T-helper 1 cell treated with Interleukin-12 subunit alpha and Interleukin-12 subunit beta and Interleukin-4 antibody, amounts not matched to agents 30 μg/mL and 1 μg/mL, for 36 hours (primary cell): ENCODE results near the gene NPTXR.
A peak's percentile ranks its signal among the peaks of the same experiment; 100 is the strongest.

ENCODE experiments used
- H3K27ac Mint-ChIP-seq: one replicate; pipeline ENCODE4 v1.8.0; 2021; ENCODE audit warnings: mild to moderate bottlenecking, mixed read lengths
- H3K27me3 Mint-ChIP-seq: one replicate; pipeline ENCODE4 v1.8.0; 2021; ENCODE audit warnings: low read depth, mixed read lengths
- H3K36me3 Mint-ChIP-seq: one replicate; pipeline ENCODE4 v1.8.0; 2021; ENCODE audit warnings: low read depth, mixed read lengths
- H3K4me1 Mint-ChIP-seq: one replicate; pipeline ENCODE4 v1.8.0; 2021; ENCODE audit warnings: low read depth, mixed read lengths
- H3K4me3 Mint-ChIP-seq: one replicate; pipeline ENCODE4 v1.8.0; 2021; ENCODE audit warnings: mild to moderate bottlenecking, moderate library complexity, mixed read lengths
- H3K9me3 Mint-ChIP-seq: one replicate; pipeline ENCODE4 v1.8.0; 2021; ENCODE audit warnings: mixed read lengths

Gene NPTXR

DNA sequence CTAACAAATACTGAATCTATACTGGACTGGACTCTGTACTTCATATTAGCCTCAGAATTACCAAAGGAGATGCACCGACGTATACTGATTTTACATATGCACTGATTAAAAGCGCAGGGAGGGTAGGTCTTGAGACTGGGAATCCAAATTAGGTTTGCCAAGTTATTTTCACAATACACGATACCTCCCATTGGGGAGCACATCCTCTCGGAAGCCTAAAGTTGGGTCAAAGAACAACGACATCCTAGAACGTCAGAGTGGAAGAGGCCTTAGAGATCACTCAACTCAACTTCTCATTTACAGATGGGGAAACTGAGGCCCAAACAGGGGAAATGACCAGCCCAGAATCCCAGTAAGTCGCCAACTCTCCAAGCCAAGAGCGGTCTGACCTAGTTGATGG is 50.5 kb downstream of the NPTXR start:
- Mint-ChIP-seq H3K9me3 (no peaks in the 10 kb centered on the region), H3K27ac (peak overlapping the region; percentile 68), H3K36me3 (no peaks in the 10 kb centered on the region)

DNA sequence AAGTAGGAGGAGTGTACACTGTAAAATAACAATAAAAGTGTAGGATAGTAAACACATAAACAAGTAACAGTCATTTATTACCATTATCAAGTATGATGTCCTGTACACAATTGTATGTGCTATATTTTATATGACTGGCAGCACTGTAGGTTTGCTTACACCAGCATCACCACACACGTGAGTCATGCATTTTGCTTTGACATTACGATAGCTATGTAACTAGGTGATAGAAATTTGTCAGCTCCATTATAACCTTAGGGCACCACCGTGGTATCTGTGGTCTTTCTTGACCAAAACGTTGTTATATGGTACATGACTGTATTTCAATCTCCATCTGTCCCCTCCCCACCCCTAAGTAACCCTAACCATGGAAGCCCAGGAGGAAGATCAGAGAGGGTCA is 51.0 kb downstream of the NPTXR start:
- H3K27ac Mint-ChIP-seq: peak overlapping the region; percentile 68
- no peaks in the 10 kb centered on the region for H3K36me3 Mint-ChIP-seq
- peak overlapping the region; percentile 88 for H3K4me3 Mint-ChIP-seq
- no peaks in the 10 kb centered on the region for H3K9me3 Mint-ChIP-seq
- H3K27me3 Mint-ChIP-seq: peaks cover 8% of the 10 kb centered on the region
- H3K4me1 Mint-ChIP-seq: peaks cover 17% of the 10 kb centered on the region

More for the DNA sequence above, 50.5 kb downstream of the NPTXR start:
- Mint-ChIP-seq H3K4me1 (peaks cover 19% of the 10 kb centered on the region), H3K4me3 (peak overlapping the region; percentile 88), H3K27me3 (peaks cover 9% of the 10 kb centered on the region)

DNA sequence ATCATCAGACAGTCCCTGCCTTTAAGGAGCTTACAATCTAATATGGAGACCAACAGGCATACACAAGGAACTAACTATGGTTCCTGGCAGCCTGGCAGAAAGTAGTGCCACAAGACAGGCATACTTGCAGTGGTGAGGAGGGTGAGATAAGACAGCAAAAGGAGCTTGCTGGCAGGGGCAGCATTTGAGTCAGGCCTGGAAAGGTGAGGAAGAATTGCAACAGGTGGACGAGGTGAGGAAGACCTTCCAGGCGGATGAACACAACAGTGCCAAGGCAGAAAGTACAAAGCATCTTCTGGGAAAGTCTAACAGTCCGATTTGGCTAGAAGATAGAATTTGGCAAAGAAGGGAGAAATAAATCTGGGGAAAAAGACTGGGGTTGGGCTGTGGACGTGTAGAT is 54.2 kb downstream of the NPTXR start:
- Mint-ChIP-seq H3K27ac (no peak overlapping the region), H3K4me1 (peaks cover 13% of the 10 kb centered on the region), H3K36me3 (no peaks in the 10 kb centered on the region), H3K4me3 (no peak overlapping the region), H3K27me3 (no peaks in the 10 kb centered on the region), H3K9me3 (no peaks in the 10 kb centered on the region)

DNA sequence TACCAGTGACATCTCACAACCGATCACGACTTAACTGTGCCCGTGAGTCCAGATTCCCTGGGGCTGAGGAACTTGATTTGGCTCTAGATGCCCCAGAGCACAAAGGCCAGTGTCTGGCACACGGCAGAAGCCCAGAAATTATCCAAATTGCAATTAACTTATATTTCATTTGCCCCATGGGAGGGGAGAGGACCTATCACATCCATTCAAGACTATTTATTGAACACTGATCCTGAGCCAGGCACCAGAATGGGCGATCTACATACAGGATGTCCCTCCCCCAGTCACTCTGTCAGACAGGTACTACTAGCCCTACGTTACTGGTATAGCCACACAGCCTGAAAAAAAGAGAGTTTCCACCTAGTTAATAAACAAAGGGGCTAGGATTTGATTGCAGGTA is 55.0 kb downstream of the NPTXR start:
- H3K27ac Mint-ChIP-seq: no peak overlapping the region
- H3K4me1 Mint-ChIP-seq: peaks cover 8% of the 10 kb centered on the region
- H3K36me3 Mint-ChIP-seq: no peaks in the 10 kb centered on the region
- no peak overlapping the region for H3K4me3 Mint-ChIP-seq
- no peaks in the 10 kb centered on the region for H3K27me3 Mint-ChIP-seq
- no peaks in the 10 kb centered on the region for H3K9me3 Mint-ChIP-seq

DNA sequence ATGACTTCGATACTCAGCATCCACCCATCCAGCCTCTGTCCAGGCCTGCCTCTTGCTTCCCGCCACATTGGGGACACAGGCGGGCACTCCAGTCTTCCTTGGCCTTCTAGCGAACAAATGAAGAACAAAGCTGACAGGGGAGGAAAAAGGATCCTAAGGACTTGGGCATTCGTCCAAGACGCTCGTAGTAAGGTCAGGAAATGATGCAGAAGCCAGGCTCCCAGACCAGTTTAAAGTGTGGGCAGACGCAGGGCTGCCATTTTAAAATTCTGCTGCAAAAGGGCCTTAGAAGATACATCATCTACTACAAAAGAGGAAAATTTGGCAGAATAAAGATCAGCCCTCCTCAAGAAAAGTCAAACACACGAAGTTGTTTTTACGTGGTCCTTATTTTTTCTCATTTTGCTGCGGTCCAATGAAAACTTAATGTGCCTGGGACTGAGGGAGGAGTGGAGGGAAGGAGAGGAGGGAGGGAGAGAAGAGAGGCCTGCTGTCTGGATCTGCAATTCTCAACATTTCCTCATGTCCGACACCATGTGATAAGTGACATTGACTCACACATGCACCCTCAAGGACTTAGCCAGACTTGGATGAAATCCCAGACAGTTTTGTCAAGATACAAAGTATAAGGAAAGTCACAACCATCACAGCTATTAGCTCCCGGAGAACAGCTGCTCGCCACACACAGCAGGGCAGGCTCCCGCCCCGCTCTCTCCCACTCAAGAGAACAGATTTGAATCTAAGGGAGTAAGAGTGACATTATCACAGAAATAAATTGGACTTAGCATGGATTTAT is 55.6 kb downstream of the NPTXR start:
- Mint-ChIP-seq H3K4me1 (peaks cover 5% of the 10 kb centered on the region), H3K27me3 (no peaks in the 10 kb centered on the region), H3K27ac (no peak overlapping the region), H3K36me3 (no peaks in the 10 kb centered on the region), H3K9me3 (no peaks in the 10 kb centered on the region), H3K4me3 (no peak overlapping the region)

DNA sequence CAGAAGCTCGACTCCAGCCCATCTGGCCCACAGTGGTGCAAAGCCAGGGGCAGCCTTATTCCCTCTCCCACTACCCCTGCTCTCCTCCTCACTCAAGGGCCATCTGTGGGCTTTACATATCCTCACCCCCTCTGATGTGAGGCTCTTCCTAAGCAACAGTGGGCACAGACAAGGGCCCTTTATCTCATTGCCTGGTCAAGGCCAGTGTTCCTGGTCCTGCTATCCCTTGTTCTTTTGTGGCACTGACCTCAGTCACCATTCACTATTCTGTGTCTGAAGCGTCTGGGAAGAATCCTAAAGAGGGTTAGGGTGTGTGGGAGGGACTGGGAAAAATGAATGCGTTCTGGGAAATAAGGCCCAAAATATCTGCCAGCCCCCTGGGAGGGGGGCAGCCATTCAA is 57.2 kb downstream of the NPTXR start:
- H3K27me3 Mint-ChIP-seq: no peaks in the 10 kb centered on the region
- no peak overlapping the region for H3K27ac Mint-ChIP-seq
- H3K4me3 Mint-ChIP-seq: no peak overlapping the region
- no peaks in the 10 kb centered on the region for H3K9me3 Mint-ChIP-seq
- H3K4me1 Mint-ChIP-seq: peaks cover 3% of the 10 kb centered on the region
- no peaks in the 10 kb centered on the region for H3K36me3 Mint-ChIP-seq

DNA sequence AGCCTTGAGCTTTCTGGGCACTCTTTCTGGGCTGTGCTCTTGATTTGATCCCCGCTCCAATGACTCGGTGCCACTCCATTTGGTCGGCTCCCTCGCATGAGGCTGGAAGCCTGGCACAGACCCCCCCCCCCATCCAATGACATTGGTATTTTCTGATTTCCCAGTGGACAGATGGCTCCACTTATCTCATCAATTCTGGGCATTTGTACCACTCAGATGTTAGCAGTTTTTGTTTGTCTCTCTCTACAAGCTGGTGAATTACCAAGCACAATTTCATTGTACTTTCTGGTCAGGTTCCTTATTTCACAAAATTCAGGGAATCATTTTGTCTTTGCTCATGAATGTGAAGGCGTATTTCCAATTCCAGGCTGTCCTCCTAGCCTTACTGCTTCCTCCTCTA is 59.0 kb downstream of the NPTXR start:
- Mint-ChIP-seq H3K36me3 (no peaks in the 10 kb centered on the region), H3K9me3 (no peaks in the 10 kb centered on the region), H3K4me1 (peaks cover 3% of the 10 kb centered on the region), H3K27ac (no peak overlapping the region), H3K4me3 (no peak overlapping the region), H3K27me3 (no peaks in the 10 kb centered on the region)

DNA sequence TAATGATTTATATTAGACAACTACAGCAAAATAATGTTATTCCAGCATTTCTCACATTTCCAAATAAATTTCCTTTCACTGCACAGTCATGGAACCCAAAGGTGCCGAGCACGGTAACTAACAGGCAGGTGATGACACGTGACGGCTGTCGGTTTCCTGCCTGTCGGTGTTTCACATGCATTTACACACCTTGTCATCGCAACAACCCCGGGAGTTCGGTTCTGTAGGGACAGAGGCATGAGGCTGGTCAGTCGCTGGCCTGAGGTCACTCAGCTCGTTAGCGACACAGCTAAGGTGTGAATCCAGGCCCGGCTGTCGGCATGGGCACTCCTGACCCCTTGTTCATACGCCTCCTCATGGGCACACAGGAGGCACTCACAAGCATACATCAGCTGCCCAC is 59.8 kb downstream of the NPTXR start:
- H3K4me3 Mint-ChIP-seq: no peak overlapping the region
- no peaks in the 10 kb centered on the region for H3K36me3 Mint-ChIP-seq
- no peaks in the 10 kb centered on the region for H3K9me3 Mint-ChIP-seq
- no peak overlapping the region for H3K27ac Mint-ChIP-seq
- peaks cover 3% of the 10 kb centered on the region for H3K4me1 Mint-ChIP-seq
- no peaks in the 10 kb centered on the region for H3K27me3 Mint-ChIP-seq

DNA sequence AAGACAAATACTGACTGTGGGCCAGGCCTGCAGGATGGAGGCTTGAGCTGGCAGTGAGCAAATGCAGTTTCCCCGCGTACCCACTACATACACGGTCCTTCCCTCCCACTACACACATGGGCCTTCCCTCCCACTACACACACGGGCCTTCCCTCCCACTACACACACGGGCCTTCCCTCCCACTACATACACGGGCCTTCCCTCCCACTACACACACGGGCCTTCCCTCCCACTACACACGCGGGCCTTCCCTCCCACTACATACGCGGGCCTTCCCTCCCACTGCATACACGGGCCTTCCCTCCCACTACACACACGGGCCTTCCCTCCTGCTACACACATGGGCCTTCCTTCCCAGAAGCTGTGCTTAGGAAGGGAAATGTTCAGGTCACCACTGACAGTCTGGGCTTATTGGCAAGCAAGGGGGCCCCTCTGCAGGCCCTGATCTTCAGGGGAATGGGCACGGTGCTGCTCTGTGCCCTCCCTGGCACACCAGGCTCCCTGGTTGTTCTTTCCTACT is 60.7 kb downstream of the NPTXR start:
- Mint-ChIP-seq H3K27ac (no peak overlapping the region), H3K4me1 (peaks cover 3% of the 10 kb centered on the region), H3K4me3 (no peak overlapping the region)

DNA sequence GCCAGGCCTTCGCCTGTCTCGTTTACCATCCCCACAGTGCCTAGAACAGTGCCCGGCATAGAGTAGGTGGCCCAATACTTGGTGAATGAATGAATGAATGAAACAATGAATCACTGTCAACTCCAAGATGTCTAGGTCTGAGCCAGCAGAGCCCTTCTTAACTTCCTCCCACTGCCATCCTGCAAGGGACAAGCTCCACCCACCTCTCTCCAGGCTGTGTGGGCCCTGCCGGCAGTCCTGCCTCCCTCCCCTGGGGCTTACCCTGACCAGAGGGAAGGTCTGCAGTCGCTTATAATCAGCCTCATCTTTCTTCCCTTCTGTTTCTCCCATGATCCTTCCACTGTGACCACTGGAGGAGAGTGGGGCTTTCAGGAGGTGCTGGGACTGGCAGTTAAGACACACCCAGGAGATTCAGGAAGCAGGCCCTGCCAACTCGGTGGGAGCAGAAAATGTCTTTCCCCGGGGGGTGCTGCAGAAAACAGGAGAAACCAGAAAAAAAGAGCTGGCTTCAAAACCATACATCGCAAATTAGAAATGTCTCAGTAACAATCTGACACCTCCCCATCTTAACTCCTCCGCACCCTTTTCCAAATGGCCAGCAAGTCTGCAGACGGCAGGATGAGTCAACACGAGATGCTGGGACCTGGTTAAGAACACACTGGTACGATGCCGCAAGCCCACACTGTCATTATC is 61.3 kb downstream of the NPTXR start:
- Mint-ChIP-seq H3K9me3 (no peaks in the 10 kb centered on the region), H3K27me3 (no peaks in the 10 kb centered on the region), H3K4me3 (no peak overlapping the region), H3K4me1 (peaks cover 3% of the 10 kb centered on the region), H3K27ac (no peak overlapping the region), H3K36me3 (no peaks in the 10 kb centered on the region)

More for the DNA sequence above, 60.7 kb downstream of the NPTXR start:
- no peaks in the 10 kb centered on the region for H3K9me3 Mint-ChIP-seq
- H3K36me3 Mint-ChIP-seq: no peaks in the 10 kb centered on the region
- no peaks in the 10 kb centered on the region for H3K27me3 Mint-ChIP-seq

DNA sequence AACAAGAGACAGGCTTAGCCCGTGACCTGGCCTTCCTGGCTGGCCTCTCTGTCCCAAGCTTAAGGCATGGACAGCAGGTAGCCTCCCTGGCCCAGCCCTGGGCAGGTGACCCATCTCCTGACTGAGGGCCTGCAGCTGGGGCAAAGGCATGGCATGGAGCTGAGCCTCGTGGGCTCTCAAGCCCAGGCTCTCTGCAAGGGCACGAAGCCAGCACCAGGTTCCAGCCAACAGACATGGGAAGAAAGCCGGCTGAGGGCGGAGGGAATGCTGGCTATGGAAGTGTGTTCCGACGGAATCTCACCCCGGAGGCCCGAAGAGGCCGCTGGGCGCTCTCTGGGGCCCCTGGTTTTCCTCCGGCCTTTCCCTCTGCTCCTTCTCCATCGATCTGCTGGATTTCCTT is 62.8 kb downstream of the NPTXR start:
- Mint-ChIP-seq H3K36me3 (no peaks in the 10 kb centered on the region), H3K27ac (no peak overlapping the region), H3K4me1 (peaks cover 3% of the 10 kb centered on the region), H3K27me3 (no peaks in the 10 kb centered on the region), H3K4me3 (no peak overlapping the region), H3K9me3 (no peaks in the 10 kb centered on the region)

DNA sequence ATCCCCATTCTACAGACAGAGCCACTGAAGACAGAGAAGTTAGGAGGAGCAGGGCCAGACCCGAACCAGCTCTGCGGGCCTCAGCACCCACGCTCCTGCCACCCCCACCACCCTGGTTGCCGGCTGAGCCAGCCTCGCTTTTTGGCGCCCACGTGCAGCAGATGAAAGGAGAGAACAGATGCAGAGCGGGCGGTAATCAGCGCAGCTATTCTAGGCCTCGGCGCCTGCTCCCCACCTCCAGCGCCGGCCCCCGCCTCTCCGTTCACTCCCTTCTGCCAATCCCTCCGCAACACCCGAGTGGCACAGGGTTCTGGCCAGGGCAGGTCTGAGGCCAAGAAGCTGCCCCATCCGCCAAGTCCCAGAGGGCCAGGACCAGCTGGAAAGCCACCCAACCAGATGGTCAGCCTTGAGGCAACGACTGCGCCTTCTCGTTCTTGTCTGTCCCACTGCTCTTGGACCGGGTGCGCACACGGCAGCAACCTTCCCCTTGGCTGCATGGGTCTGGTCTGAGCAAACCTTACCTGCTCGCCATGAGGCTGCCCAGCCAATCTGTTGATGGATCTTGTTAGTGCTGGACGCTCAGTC is 66.6 kb downstream of the NPTXR start:
- H3K4me3 Mint-ChIP-seq: no peak overlapping the region
- H3K36me3 Mint-ChIP-seq: no peaks in the 10 kb centered on the region
- H3K27me3 Mint-ChIP-seq: no peaks in the 10 kb centered on the region
- peaks cover 3% of the 10 kb centered on the region for H3K4me1 Mint-ChIP-seq
- H3K9me3 Mint-ChIP-seq: no peaks in the 10 kb centered on the region
- no peak overlapping the region for H3K27ac Mint-ChIP-seq

DNA sequence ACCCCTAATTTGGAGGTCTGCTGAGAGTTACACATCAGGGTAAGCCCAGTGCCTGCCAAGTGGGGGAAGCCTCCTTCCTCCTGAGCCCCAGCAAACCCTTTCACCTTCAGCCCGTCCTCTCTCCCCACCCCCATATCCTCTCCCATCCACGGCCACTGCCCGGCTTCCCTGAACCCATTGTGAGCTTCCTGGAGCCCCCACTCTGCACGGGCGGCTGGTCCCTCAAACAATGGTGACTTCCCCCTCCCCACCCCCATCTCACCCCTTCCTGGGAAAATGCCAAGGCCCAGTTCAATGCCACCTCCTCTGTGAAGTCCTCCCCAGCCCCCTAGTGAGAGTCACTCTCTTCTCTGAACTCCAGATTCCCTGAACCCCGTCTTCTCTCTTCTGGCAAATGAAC is 67.7 kb downstream of the NPTXR start:
- Mint-ChIP-seq H3K4me3 (no peak overlapping the region), H3K4me1 (peaks cover 3% of the 10 kb centered on the region), H3K9me3 (no peaks in the 10 kb centered on the region), H3K27ac (no peak overlapping the region), H3K27me3 (no peaks in the 10 kb centered on the region), H3K36me3 (no peaks in the 10 kb centered on the region)

DNA sequence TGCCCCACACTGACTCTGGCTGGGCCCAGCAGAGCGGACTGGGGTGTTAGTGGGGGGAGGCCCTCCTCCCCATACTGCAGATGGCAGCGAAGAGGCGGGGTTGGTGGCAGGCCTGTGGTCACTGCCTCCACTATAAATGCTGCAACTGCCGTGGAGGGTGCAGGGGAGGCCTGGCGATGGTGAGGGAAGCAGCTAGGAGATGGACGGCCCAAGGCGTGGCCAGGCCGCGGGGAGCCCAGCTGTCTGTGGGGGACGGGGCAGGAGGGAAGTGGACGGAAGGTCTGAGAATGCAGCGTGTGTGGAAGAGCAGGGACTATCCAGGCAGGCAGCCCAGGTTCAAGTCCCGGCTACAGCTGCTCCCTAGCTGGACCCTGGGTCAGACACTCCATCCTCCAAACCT is 68.2 kb downstream of the NPTXR start:
- Mint-ChIP-seq H3K4me3 (no peak overlapping the region), H3K9me3 (no peaks in the 10 kb centered on the region), H3K4me1 (peaks cover 3% of the 10 kb centered on the region), H3K27ac (no peak overlapping the region), H3K36me3 (no peaks in the 10 kb centered on the region), H3K27me3 (no peaks in the 10 kb centered on the region)
